LoVo (cell line): ENCODE data around the gene PRR33.
"Not testable (repeated sequence)": the region's sequence is repeated elsewhere in the genome, so short reads cannot be mapped to it uniquely, and the experiment has no call there.

ENCODE experiments used
- DNase-seq: peaks from one replicate; pipeline ENCODE4 v3.0.0-alpha.2; 2016; ENCODE audit warnings: low spot score

Gene PRR33

GRCh38 chr11:1888811-1889210, 2.9 kb downstream of the PRR33 start:
- DNase-seq = no peak

GRCh38 chr11:1888347-1888753, 3.3 kb downstream of the PRR33 start:
- DNase-seq = no peak

GRCh38 chr11:1887451-1888346, 4.0 kb downstream of the PRR33 start:
- no peak for DNase-seq

GRCh38 chr11:1886551-1886950, 5.1 kb downstream of the PRR33 start:
- not testable (repeated sequence) for DNase-seq

GRCh38 chr11:1884303-1884700, 7.4 kb downstream of the PRR33 start:
- no peak for DNase-seq

GRCh38 chr11:1883346-1884302, 8.1 kb downstream of the PRR33 start:
- DNase-seq = no peak

- peak; percentile 67 for DNase-seq
Observed at GRCh38 chr11:1882265-1883238, 9.1 kb downstream of the PRR33 start.

- no peak for DNase-seq
Observed at GRCh38 chr11:1881442-1882264, 10.0 kb downstream of the PRR33 start.

GRCh38 chr11:1880746-1881441, 10.8 kb downstream of the PRR33 start:
- no peak for DNase-seq

GRCh38 chr11:1879941-1880720, 11.6 kb downstream of the PRR33 start:
- no peak for DNase-seq

GRCh38 chr11:1879342-1879940, 12.3 kb downstream of the PRR33 start:
- DNase-seq = no peak

GRCh38 chr11:1878137-1879031, 13.3 kb downstream of the PRR33 start:
- no peak for DNase-seq

- no peak for DNase-seq
Observed at GRCh38 chr11:1877211-1878136, 14.2 kb downstream of the PRR33 start.

- no peak for DNase-seq
Observed at GRCh38 chr11:1876361-1877063, 15.2 kb downstream of the PRR33 start.

GRCh38 chr11:1875851-1876301, 15.8 kb downstream of the PRR33 start:
- not testable (repeated sequence) for DNase-seq
